DOHH2 (cell line): ENCODE results near the gene ARV1.

Experiments
- H3F3A ChIP-seq: fragments of 200-600 bp; sonication (generic), shearing (Covaris generic); 2 replicates; pipeline ENCODE4 v1.6.0; 2016; ENCODE audit warnings: antibody characterized with exemption, mild to moderate bottlenecking; ENCODE audit not compliant: control insufficient read depth, insufficient read depth
- H3K27ac ChIP-seq: fragments of 200-600 bp; sonication (generic); 2 replicates; pipeline ENCODE4 v1.5.1; 2014; ENCODE audit warnings: low read depth, mild to moderate bottlenecking, low read length, moderate library complexity
- H3K27me3 ChIP-seq: fragments of 200-600 bp; sonication (generic); 2 replicates; pipeline ENCODE4 v1.6.1; 2014; ENCODE audit warnings: mild to moderate bottlenecking, low read length, mixed read lengths; ENCODE audit not compliant: control insufficient read depth
- H3K36me3 ChIP-seq: fragments of 200-600 bp; sonication (generic); 2 replicates; pipeline ENCODE4 v1.6.1; 2014; ENCODE audit warnings: mild to moderate bottlenecking, low read length, moderate library complexity, mixed read lengths; ENCODE audit not compliant: control insufficient read depth
- H3K4me1 ChIP-seq: fragments of 200-600 bp; sonication (generic); 2 replicates; pipeline ENCODE4 v1.6.1; 2014; ENCODE audit warnings: mild to moderate bottlenecking, low read length, mixed read lengths; ENCODE audit not compliant: control insufficient read depth
- H3K4me2 ChIP-seq: fragments of 200-600 bp; sonication (generic); 2 replicates; pipeline ENCODE4 v1.6.0; 2014; ENCODE audit warnings: mild to moderate bottlenecking, low read length, moderate library complexity
- H3K4me3 ChIP-seq: fragments of 200-600 bp; sonication (generic); 2 replicates; pipeline ENCODE4 v1.5.1; 2014; ENCODE audit warnings: mild to moderate bottlenecking, low read length, mixed read lengths
- H3K79me2 ChIP-seq: fragments of 200-600 bp; sonication (generic); 2 replicates; pipeline ENCODE4 v1.6.1; 2014; ENCODE audit warnings: mild to moderate bottlenecking, low read length, mixed read lengths; ENCODE audit not compliant: control insufficient read depth
- H3K9me2 ChIP-seq: fragments of 200-600 bp; sonication (generic); replicated peaks from 2 replicates; pipeline ENCODE4 v1.6.1; 2014; ENCODE audit warnings: mild to moderate bottlenecking, low read length, mixed read lengths; ENCODE audit not compliant: control insufficient read depth
- H3K9me3 ChIP-seq: fragments of 200-600 bp; sonication (generic); 2 replicates; pipeline ENCODE4 v1.6.1; 2014; ENCODE audit warnings: antibody characterized with exemption, low read length, mixed read lengths; ENCODE audit not compliant: control insufficient read depth, insufficient read depth
- H4K20me1 ChIP-seq: fragments of 200-600 bp; sonication (generic); 2 replicates; pipeline ENCODE4 v1.6.0; 2014; ENCODE audit warnings: low read depth, mild to moderate bottlenecking, antibody characterized with exemption, low read length, moderate library complexity; ENCODE audit not compliant: control insufficient read depth, insufficient read depth
- CTCF ChIP-seq: fragments of 200-600 bp; sonication (generic); IDR thresholded peaks from one replicate; pipeline ENCODE4 v1.5.1; 2014; ENCODE audit warnings: antibody characterized with exemption, mild to moderate bottlenecking, low read depth, low read length; ENCODE audit not compliant: poor library complexity, severe bottlenecking
- EZH2phosphoT487 ChIP-seq: fragments of 200-600 bp; sonication (generic); IDR thresholded peaks from 2 replicates; pipeline ENCODE4 v1.6.1; 2017; ENCODE audit warnings: borderline replicate concordance, mild to moderate bottlenecking, antibody characterized with exemption, low read length, moderate library complexity, mixed read lengths

Gene ARV1

GRCh38 chr1:230936475-230936874, 42.4 kb upstream of the ARV1 start:
- no peaks in the 10 kb centered on the region for H4K20me1 ChIP-seq
- no peaks in the 10 kb centered on the region for H3K27me3 ChIP-seq
- H3K4me1 ChIP-seq, result peaks cover 19% of the 10 kb centered on the region
- no peaks in the 10 kb centered on the region for H3F3A ChIP-seq
- H3K4me3 ChIP-seq, result no peak overlapping the region
- TF ChIP-seq EZH2phosphoT487 (no peak), CTCF (no peak)
- peaks cover 20% of the 10 kb centered on the region; the same call in 1 of the 2 replicates for H3K36me3 ChIP-seq
- H3K9me2 ChIP-seq, result no peaks in the 10 kb centered on the region
- H3K79me2 ChIP-seq, result no peaks in the 10 kb centered on the region
- H3K4me2 ChIP-seq, result no peak overlapping the region
- H3K27ac ChIP-seq, result no peak overlapping the region
- H3K9me3 ChIP-seq, result no peaks in the 10 kb centered on the region

GRCh38 chr1:230937371-230937770, 41.5 kb upstream of the ARV1 start:
- H3K27ac ChIP-seq, result no peak overlapping the region

GRCh38 chr1:230938924-230939368, 39.9 kb upstream of the ARV1 start:
- H4K20me1 ChIP-seq, result peaks cover 3% of the 10 kb centered on the region; the same call in 1 of the 2 replicates
- no peaks in the 10 kb centered on the region for H3K9me3 ChIP-seq
- no peak overlapping the region for H3K4me3 ChIP-seq
- peaks cover 29% of the 10 kb centered on the region for H3K36me3 ChIP-seq
- no peaks in the 10 kb centered on the region for H3F3A ChIP-seq
- H3K9me2 ChIP-seq, result no peaks in the 10 kb centered on the region
- H3K4me2 ChIP-seq, result no peak overlapping the region
- H3K27ac ChIP-seq, result no peak overlapping the region
- no peaks in the 10 kb centered on the region for H3K27me3 ChIP-seq
- no peaks in the 10 kb centered on the region for H3K79me2 ChIP-seq
- no peak for TF ChIP-seq EZH2phosphoT487
- TF ChIP-seq CTCF, result no peak
- H3K4me1 ChIP-seq, result peaks cover 19% of the 10 kb centered on the region

More at GRCh38 chr1:230937371-230937770, 41.5 kb upstream of the ARV1 start:
- no peak overlapping the region for H3K4me2 ChIP-seq
- H4K20me1 ChIP-seq, result no peaks in the 10 kb centered on the region
- no peaks in the 10 kb centered on the region for H3K9me3 ChIP-seq
- H3K79me2 ChIP-seq, result no peaks in the 10 kb centered on the region
- TF ChIP-seq EZH2phosphoT487, result no peak
- TF ChIP-seq CTCF, result no peak
- H3K36me3 ChIP-seq, result peaks cover 19% of the 10 kb centered on the region; the same call in 1 of the 2 replicates
- no peak overlapping the region for H3K4me3 ChIP-seq
- H3K4me1 ChIP-seq, result peaks cover 19% of the 10 kb centered on the region
- no peaks in the 10 kb centered on the region for H3K27me3 ChIP-seq
- no peaks in the 10 kb centered on the region for H3F3A ChIP-seq
- H3K9me2 ChIP-seq, result no peaks in the 10 kb centered on the region
